ENCODE data around the gene SPTB.
A peak's percentile ranks its signal among the peaks of the same experiment; 100 is the strongest.

SPTB gene

GRCh38 chr14:64763085-64763782 lies 116.5 kb downstream of the SPTB start:
- DNase-seq, result no peak

- DNase-seq, result no peak
Observed at GRCh38 chr14:64762044-64763034, 117.4 kb downstream of the SPTB start.

- no peak for DNase-seq
Observed at GRCh38 chr14:64761441-64762043, 118.2 kb downstream of the SPTB start.

DNA sequence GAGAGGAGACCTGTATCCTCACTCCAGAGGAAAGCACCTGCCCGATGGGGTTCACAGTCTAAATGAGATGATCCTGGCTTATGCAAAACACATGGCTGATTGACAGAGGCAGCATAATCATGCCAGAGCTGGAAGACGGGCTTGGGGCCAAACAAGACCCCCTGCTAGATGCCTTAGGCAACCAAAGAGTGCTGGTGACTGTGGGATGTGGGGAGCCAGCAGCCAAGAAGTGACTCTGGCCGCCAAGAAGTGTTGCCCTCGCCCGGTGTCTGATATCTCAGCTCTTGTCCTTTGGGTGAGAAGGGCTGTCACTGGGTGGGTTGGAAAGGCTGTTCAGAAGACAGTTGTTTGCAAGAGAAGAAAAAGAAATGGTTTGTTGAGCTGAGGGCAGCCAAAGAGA lies 118.8 kb downstream of the SPTB start:
- no peak for DNase-seq

- peak; percentile 2 for DNase-seq
Observed at GRCh38 chr14:64760146-64760755, 119.5 kb downstream of the SPTB start.

DNA sequence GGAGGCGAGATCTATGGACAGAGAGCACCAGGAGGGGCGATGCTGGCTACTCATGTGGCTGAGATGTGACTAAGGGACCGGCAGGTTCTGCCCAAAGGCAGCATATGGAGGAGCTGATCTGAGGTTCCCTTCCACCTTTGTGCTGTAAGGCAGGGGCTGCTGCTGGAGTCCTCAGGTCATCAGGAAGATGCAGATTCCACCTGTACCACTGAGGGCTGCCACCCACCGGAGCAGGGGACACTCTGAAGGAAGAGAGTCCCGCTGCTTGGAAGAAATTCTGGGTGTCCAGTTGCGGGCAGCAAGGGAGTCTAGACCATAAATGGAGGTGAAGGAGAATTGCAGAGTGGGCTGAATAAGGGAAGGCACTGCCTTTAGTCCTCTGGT lies 120.2 kb downstream of the SPTB start:
- no peak for DNase-seq

GRCh38 chr14:64758691-64759554 lies 120.8 kb downstream of the SPTB start:
- DNase-seq, result no peak

DNA sequence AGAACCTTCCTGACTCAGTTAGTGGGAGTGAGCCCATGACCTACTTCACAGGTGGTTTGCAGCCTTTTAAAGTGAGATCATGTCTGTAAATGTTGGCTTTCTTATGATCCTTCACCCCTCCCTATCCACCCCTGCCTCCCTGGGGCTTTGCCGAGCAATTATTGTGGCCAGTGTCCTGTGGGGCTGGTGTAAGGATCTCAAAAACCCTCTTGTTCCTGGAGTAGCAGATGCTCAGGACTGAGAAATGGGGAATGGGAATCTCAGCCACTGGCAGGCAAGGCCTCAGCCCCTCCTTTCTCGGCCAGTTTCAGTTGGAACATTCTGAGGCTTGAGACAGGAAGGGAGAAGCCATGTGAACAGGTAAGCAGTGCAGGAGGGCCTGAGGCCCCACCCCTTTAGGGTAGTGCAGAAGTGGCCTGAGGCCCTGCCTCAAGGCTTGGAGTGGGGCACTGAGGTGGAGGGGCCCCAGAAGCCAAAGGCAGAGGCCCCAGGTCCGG lies 121.6 kb downstream of the SPTB start:
- no peak for DNase-seq

DNA sequence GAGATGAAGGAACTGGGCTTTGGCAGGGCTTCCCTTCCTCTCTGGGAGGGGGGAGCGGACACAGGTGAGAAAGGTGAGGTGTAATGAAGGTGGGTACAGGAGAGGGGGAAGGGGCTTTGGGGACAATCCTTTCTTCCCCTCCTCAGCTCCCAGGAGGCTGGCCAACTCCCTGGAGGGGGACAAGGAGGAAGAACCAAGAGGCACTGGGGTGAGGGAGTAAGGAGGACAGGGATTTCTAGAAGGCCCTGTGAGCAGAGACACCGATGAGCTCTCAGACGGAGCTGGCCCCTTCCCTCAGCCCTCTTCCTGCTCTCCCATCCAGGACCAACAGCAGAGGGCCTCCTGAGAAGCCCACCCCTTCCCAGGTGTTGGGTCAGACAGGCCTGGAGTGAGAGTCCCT lies 122.1 kb downstream of the SPTB start:
- no peak for DNase-seq

DNA sequence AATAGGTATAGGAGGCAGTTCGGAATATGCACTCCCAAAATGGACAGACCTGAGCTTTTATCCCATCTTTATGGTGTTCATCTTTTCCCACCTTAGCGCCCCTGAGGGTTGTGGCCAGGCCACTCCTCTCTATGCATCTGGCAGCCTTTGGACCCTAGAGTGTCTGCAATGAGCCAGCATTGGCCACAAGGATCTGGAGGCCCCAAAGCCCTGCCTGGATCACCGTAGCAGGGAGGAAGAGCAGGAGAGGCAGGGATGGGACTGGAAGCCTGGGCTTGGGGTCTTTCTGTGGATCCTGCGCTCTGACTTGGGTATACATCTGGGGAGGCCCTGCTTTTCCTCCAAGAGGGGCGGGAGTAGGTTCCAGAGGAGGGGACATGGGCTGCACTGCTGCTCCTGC lies 123.0 kb downstream of the SPTB start:
- no peak for DNase-seq

GRCh38 chr14:64755781-64756221 lies 123.9 kb downstream of the SPTB start:
- DNase-seq, result no peak

DNA sequence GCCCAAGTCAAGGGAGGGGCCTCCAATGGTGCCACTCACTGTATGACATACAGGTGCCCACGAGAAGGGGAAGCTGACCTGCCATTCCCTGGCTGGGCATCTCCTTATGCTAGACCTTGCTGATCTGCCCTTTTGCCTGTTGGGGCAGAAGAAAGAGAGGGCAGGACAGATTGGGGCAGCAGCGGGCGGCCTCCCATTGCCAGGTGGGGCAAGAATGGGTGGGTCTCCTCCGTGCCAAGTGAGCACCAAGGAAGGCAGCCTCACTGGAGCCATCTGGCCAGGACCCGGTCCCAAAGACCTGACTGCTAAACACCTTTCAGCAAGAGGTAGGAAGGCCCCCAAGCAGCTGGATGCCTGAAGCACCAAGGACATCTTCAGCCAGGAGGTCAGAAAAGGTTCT lies 125.0 kb downstream of the SPTB start:
- no peak for DNase-seq

DNA sequence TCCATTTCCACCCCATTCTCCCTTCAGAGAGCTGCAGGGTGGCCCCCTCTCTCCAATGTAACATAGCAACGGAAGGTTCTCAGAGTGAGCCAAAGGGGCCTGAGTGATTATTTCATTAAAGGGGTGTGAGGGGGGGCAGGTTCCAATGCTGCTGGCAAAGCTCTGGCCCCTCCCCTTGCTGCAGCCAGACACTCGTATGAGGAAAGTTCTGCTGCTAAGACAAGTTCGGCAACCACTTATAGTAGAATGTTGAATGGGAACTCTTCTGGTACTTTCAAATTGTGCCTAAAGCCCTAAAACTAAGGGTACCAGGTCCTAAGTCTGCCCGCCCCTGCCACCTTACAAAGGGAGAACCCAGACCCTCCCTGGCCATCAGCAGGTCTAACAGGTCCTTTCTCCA lies 125.7 kb downstream of the SPTB start:
- DNase-seq, result no peak

DNA sequence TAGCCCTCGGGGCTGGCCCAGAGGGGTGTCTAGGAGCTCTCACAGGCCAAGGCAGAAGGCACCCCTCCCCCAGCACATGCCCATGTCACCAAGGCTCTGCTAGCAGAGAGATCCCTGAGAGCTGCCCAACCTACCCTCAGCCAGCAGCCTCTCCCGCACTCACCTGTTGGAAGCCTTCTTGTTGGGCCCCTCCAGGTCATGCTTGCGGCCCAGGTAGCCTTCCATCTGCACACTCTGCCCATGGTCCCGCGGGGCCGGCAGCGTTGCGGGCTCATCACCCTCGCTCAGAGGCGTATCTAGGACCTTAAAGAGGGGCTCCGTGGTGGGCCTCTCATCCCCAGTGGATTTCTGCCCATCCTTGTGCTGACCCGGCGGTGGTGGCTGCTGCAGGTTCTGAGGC lies 126.3 kb downstream of the SPTB start:
- DNase-seq, result no peak

GRCh38 chr14:64752909-64753308 lies 126.8 kb downstream of the SPTB start:
- DNase-seq, result no peak

DNA sequence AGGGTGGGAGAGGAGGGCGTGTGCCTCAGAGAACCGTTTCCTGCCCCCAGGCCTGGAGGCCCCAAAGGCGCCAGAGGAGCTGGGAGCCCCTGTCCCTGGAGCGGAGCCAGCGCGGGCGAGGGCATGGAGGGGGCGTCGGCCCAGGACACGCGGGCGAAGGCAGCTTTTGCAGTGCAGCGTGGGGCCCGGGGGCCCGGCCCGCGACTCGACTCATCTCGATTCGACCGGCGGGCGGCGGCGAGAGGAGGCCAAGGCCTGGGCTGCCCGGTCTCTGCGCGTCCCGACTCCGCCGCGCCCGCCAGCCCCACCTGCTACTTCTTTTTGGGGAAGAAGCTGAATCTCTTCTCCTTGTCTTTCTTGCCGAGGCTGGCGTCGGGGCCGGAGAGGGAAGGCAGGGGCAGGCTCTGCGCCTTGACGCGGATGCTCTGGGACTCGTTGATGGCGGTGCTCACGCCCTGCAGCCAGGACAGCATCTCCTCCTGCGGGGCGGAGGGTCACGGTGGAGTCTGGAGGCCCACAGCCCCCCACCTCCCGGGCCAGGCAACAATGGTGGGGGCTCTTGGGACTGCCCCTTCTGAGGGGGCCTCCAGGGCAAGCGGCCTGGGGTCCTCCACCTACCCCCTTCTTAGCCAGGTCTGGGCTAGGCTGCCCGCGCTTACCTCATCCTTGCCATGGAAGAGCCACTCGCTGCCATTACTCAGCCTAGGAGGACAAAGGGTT lies 130.6 kb downstream of the SPTB start:
- DNase-seq, result no peak

- no peak for DNase-seq
Observed at GRCh38 chr14:64748521-64748920, 131.2 kb downstream of the SPTB start.

- DNase-seq, result no peak
Observed at GRCh38 chr14:64747327-64747726, 132.4 kb downstream of the SPTB start.

- no peak for DNase-seq
Observed at GRCh38 chr14:64746298-64747250, 133.1 kb downstream of the SPTB start.

- DNase-seq, result no peak
Observed at GRCh38 chr14:64745511-64746091, 134.1 kb downstream of the SPTB start.

All from NCI-H1048 (cell line).